Stomach (tissue), 9 donors: ENCODE results near the gene CUX1. TPM values are rescaled to one million over a fixed set of nuclear protein-coding genes. Genes with fewer than 3 reads are reported as not detected.

ENCODE experiments used
- DNase-seq, 2 donors: peaks; one replicate each; pipeline versions ENCODE4 v3.0.0 to v3.0.0-alpha.2; 2013 to 2019
- H3K27ac ChIP-seq, 5 donors: fragments of 200-600 bp in 4 of 5; sonication (generic) in 4 of 5; one replicate each; pipeline ENCODE4 v1.5.1; 2013 to 2019; ENCODE audit warnings: mild to moderate bottlenecking in 1 of 5, moderate library complexity in 1 of 5
- H3K27me3 ChIP-seq, 3 donors: fragments of 200-600 bp; sonication (generic); one replicate each; pipeline ENCODE4 v1.5.1; 2017 to 2019; ENCODE audit warnings: mixed run types in 1 of 3
- H3K36me3 ChIP-seq, 4 donors: fragments of 200-600 bp; sonication (generic); 1 replicate in 3 of 4; 2 replicates in 1 of 4; pipeline ENCODE4 v1.5.1; 2016 to 2019
- H3K4me1 ChIP-seq, 4 donors: fragments of 200-600 bp; sonication (generic); one replicate each; pipeline ENCODE4 v1.5.1; 2016 to 2019
- H3K4me3 ChIP-seq, 4 donors: fragments of 200-600 bp; sonication (generic) in 3 of 4; one replicate each; pipeline ENCODE4 v1.5.1; 2016 to 2019; ENCODE audit warnings: mild to moderate bottlenecking in 1 of 4
- H3K9me3 ChIP-seq, 4 donors: fragments of 200-600 bp; sonication (generic); one replicate each; pipeline ENCODE4 v1.5.1; 2016 to 2019
- CTCF ChIP-seq, 7 experiments: fragments of 450-650 bp in 4 of 7; fragments of 200-600 bp in 3 of 7; sonication (generic) in 3 of 7; IDR thresholded peaks; one replicate each; pipeline ENCODE4 v1.5.1; 2016 to 2019; ENCODE audit warnings: antibody characterized with exemption in 7 of 7, control low read depth in 2 of 7, mild to moderate bottlenecking in 1 of 7
- EP300 ChIP-seq: sonication (generic); formaldehyde crosslinking; IDR thresholded peaks from one replicate; pipeline ENCODE4 v1.6.1; 2017; ENCODE audit warnings: antibody characterized with exemption
- POLR2A ChIP-seq, 4 donors: fragments of 450-650 bp; IDR thresholded peaks; one replicate each; pipeline ENCODE4 v1.6.1; 2016; ENCODE audit warnings: antibody characterized with exemption in 4 of 4, control low read depth in 2 of 4, mild to moderate bottlenecking in 1 of 4, moderate library complexity in 1 of 4
- POLR2AphosphoS5 ChIP-seq, 3 donors: sonication (generic); formaldehyde crosslinking; IDR thresholded peaks; one replicate each; pipeline ENCODE4 v1.6.1; 2016; ENCODE audit warnings: antibody characterized with exemption in 3 of 3
- WGBS, 5 donors: extraction: QIAGEN DNeasy Blood & Tissue Kit in 3 of 5; methylation state at CpG; one replicate each; pipeline versions ENCODE4 v1.1.5 to v1.1.7; 2013 to 2018; 5-methylcytosine and 5-hydroxymethylcytosine counted together
- intact Hi-C: fragments of 100-400 bp; cut with DNase I; formaldehyde crosslinking; loops from one replicate; pipeline ENCODE4 v1.15.1; 2023; ENCODE audit warnings: low total_unique reads
- polyA plus RNA-seq, 3 donors: library from polyadenylated mRNA; stranded (reverse); fragments of 200-250 nt; gene quantifications; one replicate each; pipeline ENCODE4 v1.2.3, GENCODE V29; 2013
- total RNA-seq, 5 donors: library from RNA; depleted of rRNA; stranded (reverse); fragments of >200 nt; gene quantifications; one replicate each; pipeline versions ENCODE4 v1.1.0 to v1.2.3, GENCODE V29; 2014 to 2016
- donor health status: healthy with polysubstance abuse.
- donor health status: Bipolar disorder and iron deficiency.
- donor health status: healthy.

CUX1 gene
- total and polyA plus RNA-seq, 8 donors: 24.7 to 201 (median 54.7) TPM

- no peak for TF ChIP-seq EP300
- no peak for TF ChIP-seq POLR2A (IDR thresholded peaks at IDR 0.05)
- no peak for TF ChIP-seq POLR2AphosphoS5 (IDR thresholded peaks at IDR 0.05)
- TF ChIP-seq CTCF (IDR thresholded peaks at IDR 0.05): no peak
- intact Hi-C loops: no loop called here
- no peak overlapping the region for H3K27ac ChIP-seq
- H3K4me1 ChIP-seq: peaks cover 0 to 14% (median 2%) of the 10 kb centered on the region in 4 donors
- no peaks in the 10 kb centered on the region for H3K27me3 ChIP-seq
- no peaks in the 10 kb centered on the region for H3K9me3 ChIP-seq
- H3K36me3 ChIP-seq: peaks cover 5 to 32% (median 19%) of the 10 kb centered on the region in 4 donors
- 76 to 91% (median 85%) methylated on average over 7 of the region's 7 CpGs for WGBS, 5 donors
- DNase-seq: no peak
- H3K4me3 ChIP-seq: no peak overlapping the region
Observed at GRCh38 chr7:102153599-102153946, 336.1 kb downstream of the CUX1 start.

DNA sequence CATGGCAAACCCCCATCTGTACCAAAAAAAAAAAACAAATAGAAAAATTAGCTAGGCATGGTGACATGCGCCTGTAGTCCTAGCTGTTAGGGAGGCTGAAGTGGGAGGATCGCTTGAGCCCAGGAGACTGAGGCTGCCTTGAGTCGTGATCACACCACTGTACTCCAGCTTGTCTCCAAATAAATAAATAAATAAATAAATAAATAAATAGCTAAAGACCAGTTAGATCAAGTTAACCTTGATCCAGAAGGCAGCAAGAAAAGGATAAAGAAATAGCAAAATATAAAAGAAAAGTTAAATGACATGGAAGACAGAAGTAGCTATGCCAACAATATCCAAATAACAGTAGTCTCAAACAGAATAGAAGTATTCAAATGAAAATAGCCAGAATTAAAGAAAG, 337.0 kb downstream of the CUX1 start:
- TF ChIP-seq POLR2A (IDR thresholded peaks at IDR 0.05): no peak
- TF ChIP-seq CTCF (IDR thresholded peaks at IDR 0.05): no peak
- no peak for TF ChIP-seq POLR2AphosphoS5 (IDR thresholded peaks at IDR 0.05)
- no peak for TF ChIP-seq EP300
- Histone ChIP-seq H3K9me3 (no peaks in the 10 kb centered on the region), H3K4me1 (peaks cover 0 to 14% (median 2%) of the 10 kb centered on the region in 4 donors), H3K27me3 (no peaks in the 10 kb centered on the region), H3K27ac (no peak overlapping the region), H3K4me3 (no peak overlapping the region), H3K36me3 (peaks cover 7 to 41% (median 25%) of the 10 kb centered on the region in 4 donors)
- WGBS, 5 donors: 92 to 99% (median 96%) methylated on average over 3 of the region's 3 CpGs
- intact Hi-C loops: no loop called here
- no peak for DNase-seq

GRCh38 chr7:102155821-102156441, 338.5 kb downstream of the CUX1 start:
- peaks cover 11 to 52% (median 37%) of the 10 kb centered on the region in 4 donors for H3K36me3 ChIP-seq
- no peak overlapping the region for H3K27ac ChIP-seq
- peaks cover 0 to 14% (median 2%) of the 10 kb centered on the region in 4 donors for H3K4me1 ChIP-seq
- H3K9me3 ChIP-seq: no peaks in the 10 kb centered on the region
- WGBS, 5 donors: 77 to 87% (median 81%) methylated on average over 10 of the region's 10 CpGs
- no peak for DNase-seq
- TF ChIP-seq EP300 (no peak), CTCF (IDR thresholded peaks at IDR 0.05) (no peak), POLR2A (IDR thresholded peaks at IDR 0.05) (no peak), POLR2AphosphoS5 (IDR thresholded peaks at IDR 0.05) (no peak)
- intact Hi-C loops: no loop called here
- H3K27me3 ChIP-seq: no peaks in the 10 kb centered on the region
- H3K4me3 ChIP-seq: no peak overlapping the region

DNA sequence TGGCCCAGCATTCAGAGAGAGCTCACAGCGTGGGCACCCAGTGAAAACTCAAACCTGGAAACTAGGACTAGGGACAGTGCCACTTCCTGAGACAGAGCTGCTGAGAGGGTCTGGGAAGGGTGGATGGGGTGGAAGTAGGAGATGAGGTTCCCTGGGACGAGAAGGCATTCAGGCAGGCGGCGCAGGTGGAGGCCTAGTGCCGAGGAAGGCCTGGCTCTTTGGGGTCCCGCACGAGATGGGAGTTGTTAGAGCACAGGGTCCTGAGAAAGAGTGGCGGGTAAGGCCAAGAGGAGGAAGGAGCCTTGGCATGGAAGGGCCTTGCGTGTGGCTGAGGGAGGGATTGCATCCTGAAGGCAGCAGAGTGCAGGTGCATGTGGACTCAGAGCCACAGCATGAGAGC, 339.4 kb downstream of the CUX1 start:
- intact Hi-C loops: no loop called here
- Histone ChIP-seq H3K9me3 (no peaks in the 10 kb centered on the region), H3K27ac (no peak overlapping the region), H3K4me3 (no peak overlapping the region), H3K27me3 (no peaks in the 10 kb centered on the region), H3K36me3 (peaks cover 11 to 52% (median 41%) of the 10 kb centered on the region in 4 donors), H3K4me1 (peaks cover 0 to 14% (median 2%) of the 10 kb centered on the region in 4 donors)
- DNase-seq: no peak
- 90 to 100% (median 98%) methylated on average over 9 of the region's 9 CpGs for WGBS, 5 donors
- TF ChIP-seq CTCF (IDR thresholded peaks at IDR 0.05): no peak
